Adrenal gland (tissue), 12 donors: ENCODE results near the gene SCYGR3. TPM values are rescaled to one million over a fixed set of nuclear protein-coding genes. Genes with fewer than 3 reads are reported as not detected.
"Not testable (repeated sequence)": the region's sequence is repeated elsewhere in the genome, so short reads cannot be mapped to it uniquely, and the experiment has no call there.

ENCODE experiments used
- DNase-seq, 7 donors: peaks; one replicate each; pipeline ENCODE4 v3.0.0-alpha.2; 2019 to 2020
- H3K27ac ChIP-seq, 5 donors: fragments of 200-600 bp; sonication (generic) in 4 of 5; 1 replicate in 3 of 5; 2 replicates in 2 of 5; pipeline versions ENCODE4 v1.5.1 to v1.8.0; 2016 to 2020; ENCODE audit warnings: mild to moderate bottlenecking in 1 of 5
- H3K27me3 ChIP-seq: fragments of 200-600 bp; 2 replicates; pipeline ENCODE4 v1.8.0; 2021
- H3K36me3 ChIP-seq, 2 donors: fragments of 200-600 bp; replicated peaks in 1 of 2; 1 replicate in 1 of 2; 2 replicates in 1 of 2; pipeline versions ENCODE4 v1.5.1 to v1.8.0; 2018 to 2022
- H3K4me1 ChIP-seq, 2 donors: fragments of 200-600 bp; replicated peaks in 1 of 2; 1 replicate in 1 of 2; 2 replicates in 1 of 2; pipeline versions ENCODE4 v1.5.1 to v1.8.0; 2018 to 2021
- H3K4me3 ChIP-seq, 4 donors: fragments of 200-600 bp; sonication (generic) in 3 of 4; one replicate each; pipeline ENCODE4 v1.5.1; 2016 to 2018
- H3K9me3 ChIP-seq, 3 donors: fragments of 200-600 bp; sonication (generic) in 1 of 3; replicated peaks in 1 of 3; 1 replicate in 2 of 3; 2 replicates in 1 of 3; pipeline versions ENCODE4 v1.5.1 to v1.8.0; 2016 to 2021
- CTCF ChIP-seq, 6 experiments: fragments of 450-650 bp in 4 of 6; fragments of 200-600 bp in 2 of 6; sonication (generic) in 1 of 6; IDR thresholded peaks; 1 replicate in 5 of 6; 2 replicates in 1 of 6; pipeline versions ENCODE4 v1.5.1 to v1.8.0; 2016 to 2021; ENCODE audit warnings: antibody characterized with exemption in 6 of 6, mild to moderate bottlenecking in 2 of 6, moderate library complexity in 1 of 6
- POLR2A ChIP-seq, 2 donors: fragments of 450-650 bp; IDR thresholded peaks; one replicate each; pipeline ENCODE4 v1.6.1; 2017; ENCODE audit warnings: antibody characterized with exemption in 2 of 2, mild to moderate bottlenecking in 2 of 2, moderate library complexity in 1 of 2
- WGBS, 4 donors: extraction: QIAGEN DNeasy Blood & Tissue Kit in 2 of 4; methylation state at CpG; one replicate each; pipeline versions ENCODE4 v1.1.5 to v1.1.7; 2013 to 2017; 5-methylcytosine and 5-hydroxymethylcytosine counted together
- intact Hi-C, 2 donors: fragments of 100-400 bp; cut with DNase I; formaldehyde crosslinking; loops; one replicate each; pipeline versions ENCODE4 v1.14.1 to v1.15.0; 2022 to 2023
- polyA plus RNA-seq, 3 donors: library from polyadenylated mRNA; stranded (reverse); fragments of 200-250 nt in 2 of 3; fragments of 350-450 nt in 1 of 3; fragmentation: Illumina TruSeq in 1 of 3; extraction: RNeasy Lipid Tissue Mini Kit (QIAGEN cat#74804) in 1 of 3; gene quantifications; one replicate each; pipeline ENCODE4 v1.2.3, GENCODE V29; 2013 to 2014
- total RNA-seq, 9 donors: library from RNA; depleted of rRNA in 4 of 9; stranded (reverse); fragments of >200 nt in 4 of 9; fragments of 120-200 nt in 1 of 9; fragmentation: NEBNext Ultra II Directional in 1 of 9; extraction: Animal tissue kit (Norgen Biotek cat#: 25700) in 1 of 9; gene quantifications; one replicate each; pipeline versions ENCODE4 v1.1.0 to v1.2.4, GENCODE V29; 2013 to 2023
- donor health status: healthy with polysubstance abuse.
- donor health status: Bipolar disorder and iron deficiency.
- donor health status: DM: yes; HTN: yes; CAD: no.
- donor health status: DM: no; HTN: no; CAD: no.
- donor health status: DM: no; HTN: no; CAD: no.
- donor health status: DM: yes; HTN: yes; CAD: no.

Gene SCYGR3
- total and polyA plus RNA-seq, 12 donors, result not detected

GRCh38 chr2:227602358-227602757, 12.3 kb downstream of the SCYGR3 start:
- TF ChIP-seq CTCF (IDR thresholded peaks at IDR 0.05) (no peak), POLR2A (IDR thresholded peaks at IDR 0.05) (no peak)
- Histone ChIP-seq H3K27ac (no peak overlapping the region), H3K4me1 (no peaks in the 10 kb centered on the region), H3K27me3 (no peaks in the 10 kb centered on the region), H3K4me3 (no peak overlapping the region), H3K9me3 (no peaks in the 10 kb centered on the region), H3K36me3 (no peaks in the 10 kb centered on the region)
- intact Hi-C loops, result no loop called here
- DNase-seq, result no peak
- WGBS, 4 donors, result 72 to 78% (median 74%) methylated on average over 3 of the region's 3 CpGs

GRCh38 chr2:227598835-227599503, 15.7 kb downstream of the SCYGR3 start, which contains the start of gene SCYGR2:
Gene SCYGR2 (plus strand): TSS chr2:227598893. CDS start chr2:227598893, 0 bp downstream.
- H3K27me3 ChIP-seq, H3K9me3 ChIP-seq, H3K27ac ChIP-seq, intact Hi-C loops, H3K36me3 ChIP-seq, H3K4me1 ChIP-seq, DNase-seq, H3K4me3 ChIP-seq: not testable (repeated sequence)
- WGBS, 4 donors, result 69 to 90% (median 85%) methylated on average over 5 to 16 of the region's 16 CpGs

GRCh38 chr2:227597998-227598397, 16.6 kb downstream of the SCYGR3 start:
- no peak for DNase-seq
- intact Hi-C loops, result no loop called here
- no peak overlapping the region for H3K27ac ChIP-seq
- H3K4me1 ChIP-seq, result no peaks in the 10 kb centered on the region
- H3K36me3 ChIP-seq, result no peaks in the 10 kb centered on the region
- no peak for TF ChIP-seq CTCF (IDR thresholded peaks at IDR 0.05)
- TF ChIP-seq POLR2A (IDR thresholded peaks at IDR 0.05), result no peak
- no peaks in the 10 kb centered on the region for H3K9me3 ChIP-seq
- H3K27me3 ChIP-seq, result no peaks in the 10 kb centered on the region
- 60 to 84% (median 68%) methylated on average over 3 to 4 of the region's 4 CpGs for WGBS, 4 donors
- H3K4me3 ChIP-seq, result no peak overlapping the region

- no peak for DNase-seq
- Histone ChIP-seq H3K9me3 (no peaks in the 10 kb centered on the region), H3K4me3 (no peak overlapping the region), H3K4me1 (no peaks in the 10 kb centered on the region), H3K27me3 (no peaks in the 10 kb centered on the region), H3K27ac (no peak overlapping the region), H3K36me3 (no peaks in the 10 kb centered on the region)
- TF ChIP-seq CTCF (IDR thresholded peaks at IDR 0.05), result no peak
- TF ChIP-seq POLR2A (IDR thresholded peaks at IDR 0.05), result no peak
- intact Hi-C loops, result no loop called here
Measured at GRCh38 chr2:227597036-227597435, 17.6 kb downstream of the SCYGR3 start.

GRCh38 chr2:227595797-227596196, 18.8 kb downstream of the SCYGR3 start:
- Histone ChIP-seq H3K4me1 (no peaks in the 10 kb centered on the region), H3K27me3 (peaks cover 5% of the 10 kb centered on the region), H3K9me3 (no peaks in the 10 kb centered on the region), H3K4me3 (no peak overlapping the region), H3K36me3 (no peaks in the 10 kb centered on the region), H3K27ac (no peak overlapping the region)
- WGBS, 4 donors, result 57 to 67% (median 62%) methylated on average over 3 to 4 of the region's 4 CpGs
- intact Hi-C loops, result no loop called here
- DNase-seq, result no peak
- no peak for TF ChIP-seq POLR2A (IDR thresholded peaks at IDR 0.05)
